HG03575 (cell line): ENCODE results near the gene GRK7.

Experiments used
- ATAC-seq: cut with Tn5 transposase; IDR thresholded peaks from one replicate; pipeline ENCODE4 v1.9.1; 2021; ENCODE audit not compliant: unreplicated experiment, insufficient number of reproducible peaks, low FRiP score; ENCODE audit errors: extremely low read depth

The GRK7 gene

GRCh38 chr3:141763088-141763750, at the start of gene GRK7:
TSS of gene GRK7 (plus strand) at chr3:141763408. CDS start at chr3:141778285, 14,877 bp downstream.
- ATAC-seq, result no peak

- no peak for ATAC-seq
Measured at GRCh38 chr3:141714671-141715070, 48.5 kb upstream of the GRK7 start.

GRCh38 chr3:141722081-141722480, 41.1 kb upstream of the GRK7 start:
- no peak for ATAC-seq

GRCh38 chr3:141722648-141723047, 40.6 kb upstream of the GRK7 start:
- ATAC-seq, result no peak

GRCh38 chr3:141723255-141723654, 40.0 kb upstream of the GRK7 start:
- no peak for ATAC-seq

GRCh38 chr3:141724186-141724585, 39.0 kb upstream of the GRK7 start:
- no peak for ATAC-seq

- no peak for ATAC-seq
Measured at GRCh38 chr3:141725036-141725435, 38.2 kb upstream of the GRK7 start.

- ATAC-seq, result no peak
Measured at GRCh38 chr3:141726483-141726882, 36.7 kb upstream of the GRK7 start.

- ATAC-seq, result no peak
Measured at GRCh38 chr3:141728355-141728892, 34.8 kb upstream of the GRK7 start.

- no peak for ATAC-seq
Measured at GRCh38 chr3:141729240-141729639, 34.0 kb upstream of the GRK7 start.

GRCh38 chr3:141735176-141735575, 28.0 kb upstream of the GRK7 start:
- ATAC-seq, result no peak

- no peak for ATAC-seq
Measured at GRCh38 chr3:141735770-141736465, 27.3 kb upstream of the GRK7 start.

GRCh38 chr3:141737093-141737492, 26.1 kb upstream of the GRK7 start:
- no peak for ATAC-seq

GRCh38 chr3:141737678-141738021, 25.6 kb upstream of the GRK7 start:
- no peak for ATAC-seq

GRCh38 chr3:141738022-141738890, 25.0 kb upstream of the GRK7 start, which contains the start of gene RNF7:
TSS of gene RNF7 (plus strand) at chr3:141738298. CDS start at chr3:141738342, 44 bp downstream.
- peak; percentile 90 for ATAC-seq

GRCh38 chr3:141738891-141739363, 24.3 kb upstream of the GRK7 start:
- ATAC-seq, result no peak

- ATAC-seq, result no peak
Measured at GRCh38 chr3:141739731-141740130, 23.5 kb upstream of the GRK7 start.

- no peak for ATAC-seq
Measured at GRCh38 chr3:141740349-141740748, 22.9 kb upstream of the GRK7 start.

GRCh38 chr3:141743305-141743704, 19.9 kb upstream of the GRK7 start:
- ATAC-seq, result no peak
